HL-60 (cell line): ENCODE data around the gene YWHAE.

Experiments
- DNase-seq, 2 experiments: peaks; one replicate each; pipeline ENCODE4 v3.0.0-alpha.2; 2010 to 2020; ENCODE audit warnings: low read depth in 1 of 2, low spot score in 1 of 2
- H3K27ac ChIP-seq: fragments of 250-450 bp; sonication (Bioruptor Pico); replicated peaks from 2 replicates; pipeline ENCODE4 v1.5.1; 2020; ENCODE audit warnings: mild to moderate bottlenecking, moderate library complexity
- H3K27me3 ChIP-seq: fragments of 250-450 bp; sonication (Bioruptor Pico); 2 replicates; pipeline ENCODE4 v1.5.1; 2021; ENCODE audit warnings: mild to moderate bottlenecking, moderate library complexity; ENCODE audit not compliant: insufficient read depth, poor library complexity, severe bottlenecking
- H3K4me3 ChIP-seq: replicated peaks from 2 replicates; pipeline ENCODE4 v1.5.1; 2011; ENCODE audit warnings: mild to moderate bottlenecking, control low read depth, low read length; ENCODE audit not compliant: insufficient read depth
- GABPA ChIP-seq: IDR thresholded peaks from 2 replicates; pipeline ENCODE4 v1.6.1; 2012; ENCODE audit warnings: low read depth
- POLR2AphosphoS5 ChIP-seq: IDR thresholded peaks from 2 replicates; pipeline ENCODE4 v1.6.1; 2012; ENCODE audit warnings: low read depth
- SPI1 ChIP-seq: IDR thresholded peaks from 2 replicates; pipeline ENCODE4 v1.6.1; 2012; ENCODE audit warnings: low read depth, mild to moderate bottlenecking, borderline replicate concordance
- TF ChIP-seq, protein P1 (sequence below): IDR thresholded peaks from one replicate; pipeline ENCODE4 v1.5.1; 2011; ENCODE audit warnings: low read length, control low read depth, inconsistent platforms; ENCODE audit not compliant: insufficient read depth
- TF ChIP-seq, protein P2 (sequence below): IDR thresholded peaks from 2 replicates; pipeline ENCODE4 v1.6.1; 2012; ENCODE audit warnings: low read depth; ENCODE audit not compliant: insufficient replicate concordance

Gene YWHAE

DNA sequence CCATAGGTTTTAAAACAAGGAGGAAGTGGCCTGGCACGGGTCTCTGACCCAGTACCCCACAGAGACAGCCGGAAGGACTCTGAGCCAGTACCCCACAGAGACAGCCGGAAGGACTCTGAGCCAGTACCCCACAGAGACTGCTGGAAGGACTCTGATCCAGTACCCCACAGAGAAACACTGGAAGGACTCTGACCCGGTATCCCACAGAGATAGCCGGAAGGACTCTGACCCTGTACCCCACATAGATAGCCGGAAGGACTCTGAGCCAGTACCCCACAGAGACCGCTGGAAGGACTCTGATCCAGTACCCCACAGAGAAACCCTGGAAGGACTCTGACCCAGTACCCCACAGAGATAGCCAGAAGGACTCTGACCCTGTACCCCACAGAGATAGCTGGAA is 71.6 kb downstream of the YWHAE start:
- no peaks in the 10 kb centered on the region for H3K27me3 ChIP-seq
- no peak overlapping the region for H3K4me3 ChIP-seq
- H3K27ac ChIP-seq: no peak overlapping the region
- no peak for DNase-seq
- no peak for TF ChIP-seq POLR2AphosphoS5
- no peak for TF ChIP-seq GABPA
- TF ChIP-seq, protein P1, sequence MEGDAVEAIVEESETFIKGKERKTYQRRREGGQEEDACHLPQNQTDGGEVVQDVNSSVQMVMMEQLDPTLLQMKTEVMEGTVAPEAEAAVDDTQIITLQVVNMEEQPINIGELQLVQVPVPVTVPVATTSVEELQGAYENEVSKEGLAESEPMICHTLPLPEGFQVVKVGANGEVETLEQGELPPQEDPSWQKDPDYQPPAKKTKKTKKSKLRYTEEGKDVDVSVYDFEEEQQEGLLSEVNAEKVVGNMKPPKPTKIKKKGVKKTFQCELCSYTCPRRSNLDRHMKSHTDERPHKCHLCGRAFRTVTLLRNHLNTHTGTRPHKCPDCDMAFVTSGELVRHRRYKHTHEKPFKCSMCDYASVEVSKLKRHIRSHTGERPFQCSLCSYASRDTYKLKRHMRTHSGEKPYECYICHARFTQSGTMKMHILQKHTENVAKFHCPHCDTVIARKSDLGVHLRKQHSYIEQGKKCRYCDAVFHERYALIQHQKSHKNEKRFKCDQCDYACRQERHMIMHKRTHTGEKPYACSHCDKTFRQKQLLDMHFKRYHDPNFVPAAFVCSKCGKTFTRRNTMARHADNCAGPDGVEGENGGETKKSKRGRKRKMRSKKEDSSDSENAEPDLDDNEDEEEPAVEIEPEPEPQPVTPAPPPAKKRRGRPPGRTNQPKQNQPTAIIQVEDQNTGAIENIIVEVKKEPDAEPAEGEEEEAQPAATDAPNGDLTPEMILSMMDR: no peak
- TF ChIP-seq, protein P2, sequence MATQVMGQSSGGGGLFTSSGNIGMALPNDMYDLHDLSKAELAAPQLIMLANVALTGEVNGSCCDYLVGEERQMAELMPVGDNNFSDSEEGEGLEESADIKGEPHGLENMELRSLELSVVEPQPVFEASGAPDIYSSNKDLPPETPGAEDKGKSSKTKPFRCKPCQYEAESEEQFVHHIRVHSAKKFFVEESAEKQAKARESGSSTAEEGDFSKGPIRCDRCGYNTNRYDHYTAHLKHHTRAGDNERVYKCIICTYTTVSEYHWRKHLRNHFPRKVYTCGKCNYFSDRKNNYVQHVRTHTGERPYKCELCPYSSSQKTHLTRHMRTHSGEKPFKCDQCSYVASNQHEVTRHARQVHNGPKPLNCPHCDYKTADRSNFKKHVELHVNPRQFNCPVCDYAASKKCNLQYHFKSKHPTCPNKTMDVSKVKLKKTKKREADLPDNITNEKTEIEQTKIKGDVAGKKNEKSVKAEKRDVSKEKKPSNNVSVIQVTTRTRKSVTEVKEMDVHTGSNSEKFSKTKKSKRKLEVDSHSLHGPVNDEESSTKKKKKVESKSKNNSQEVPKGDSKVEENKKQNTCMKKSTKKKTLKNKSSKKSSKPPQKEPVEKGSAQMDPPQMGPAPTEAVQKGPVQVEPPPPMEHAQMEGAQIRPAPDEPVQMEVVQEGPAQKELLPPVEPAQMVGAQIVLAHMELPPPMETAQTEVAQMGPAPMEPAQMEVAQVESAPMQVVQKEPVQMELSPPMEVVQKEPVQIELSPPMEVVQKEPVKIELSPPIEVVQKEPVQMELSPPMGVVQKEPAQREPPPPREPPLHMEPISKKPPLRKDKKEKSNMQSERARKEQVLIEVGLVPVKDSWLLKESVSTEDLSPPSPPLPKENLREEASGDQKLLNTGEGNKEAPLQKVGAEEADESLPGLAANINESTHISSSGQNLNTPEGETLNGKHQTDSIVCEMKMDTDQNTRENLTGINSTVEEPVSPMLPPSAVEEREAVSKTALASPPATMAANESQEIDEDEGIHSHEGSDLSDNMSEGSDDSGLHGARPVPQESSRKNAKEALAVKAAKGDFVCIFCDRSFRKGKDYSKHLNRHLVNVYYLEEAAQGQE: no peak
- TF ChIP-seq SPI1: no peak

DNA sequence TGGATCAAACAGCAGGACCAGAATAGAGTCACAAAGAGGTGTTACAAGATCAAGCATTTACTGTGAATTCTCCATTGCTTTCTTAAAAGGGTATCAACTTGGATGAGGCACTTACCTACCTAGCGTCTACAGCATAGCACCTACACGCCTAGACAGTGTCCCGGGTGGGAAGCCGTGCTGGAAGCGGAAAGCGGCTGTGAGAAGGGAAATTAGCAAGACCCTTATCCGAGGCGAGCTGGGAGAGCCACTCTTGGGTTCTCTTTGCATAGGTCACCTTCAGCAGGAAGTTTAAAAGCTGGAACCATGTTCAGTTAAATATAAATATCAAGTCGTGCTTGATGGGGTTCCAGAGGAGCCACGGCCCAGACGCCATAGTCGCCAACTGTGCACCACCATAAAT is 74.3 kb downstream of the YWHAE start:
- H3K27ac ChIP-seq: no peak overlapping the region
- TF ChIP-seq POLR2AphosphoS5 (no peak), GABPA (no peak), SPI1 (no peak)
- TF ChIP-seq, protein P1: no peak
- TF ChIP-seq, protein P2: no peak
- DNase-seq: no peak
- no peaks in the 10 kb centered on the region for H3K27me3 ChIP-seq
- H3K4me3 ChIP-seq: no peak overlapping the region

DNA sequence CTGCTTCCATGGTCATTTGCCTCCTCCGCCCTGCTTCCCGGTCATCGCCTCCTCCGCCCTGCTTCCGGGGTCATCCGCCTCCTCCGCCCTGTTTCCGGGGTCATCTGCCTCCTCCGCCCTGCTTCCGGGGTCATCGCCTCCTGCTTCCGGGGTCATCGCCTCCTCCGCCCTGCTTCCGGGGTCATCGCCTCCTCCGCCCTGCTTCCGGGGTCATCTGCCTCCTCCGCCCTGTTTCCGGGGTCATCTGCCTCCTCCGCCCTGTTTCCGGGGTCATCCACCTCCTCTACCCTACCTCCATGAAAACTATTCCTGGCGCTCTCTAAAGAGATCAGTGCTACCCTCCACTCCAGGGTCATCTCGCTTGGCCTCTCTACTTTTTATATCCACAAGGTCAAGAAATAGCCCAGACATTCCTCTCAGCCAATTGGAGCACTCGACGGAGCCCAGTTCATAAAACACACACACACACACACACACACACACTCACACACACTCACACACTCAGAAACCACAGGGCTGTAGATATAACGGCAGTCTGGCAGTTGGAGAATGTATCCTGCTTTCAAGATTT is 75.7 kb downstream of the YWHAE start:
- Histone ChIP-seq H3K4me3 (no peak overlapping the region), H3K27me3 (no peaks in the 10 kb centered on the region), H3K27ac (no peak overlapping the region)
- DNase-seq: no peak
- no peak for TF ChIP-seq SPI1
- TF ChIP-seq, protein P2: no peak
- TF ChIP-seq GABPA: no peak
- TF ChIP-seq, protein P1: no peak
- no peak for TF ChIP-seq POLR2AphosphoS5
